HFFc6 (cell line): ENCODE results near the gene NEDD1. TPM values are rescaled to one million over a fixed set of nuclear protein-coding genes. Genes with fewer than 3 reads are reported as not detected.

Experiments
- DNase-seq: peaks from one replicate; pipeline ENCODE4 v3.0.0-alpha.2; 2018
- H3K27ac Mint-ChIP-seq: 2 replicates; pipeline ENCODE4 v1.8.0; 2020; ENCODE audit warnings: mild to moderate bottlenecking, mixed read lengths
- H3K27me3 Mint-ChIP-seq: 2 replicates; pipeline ENCODE4 v1.8.0; 2021; ENCODE audit warnings: mild to moderate bottlenecking, moderate library complexity, mixed read lengths; ENCODE audit not compliant: insufficient read depth
- H3K36me3 Mint-ChIP-seq: 2 replicates; pipeline ENCODE4 v1.8.0; 2021; ENCODE audit warnings: low read depth, mixed read lengths
- H3K4me1 Mint-ChIP-seq: 2 replicates; pipeline ENCODE4 v1.8.0; 2020; ENCODE audit warnings: low read depth, mixed read lengths
- H3K4me3 Mint-ChIP-seq: 2 replicates; pipeline ENCODE4 v1.8.0; 2020; ENCODE audit warnings: mild to moderate bottlenecking, moderate library complexity, mixed read lengths
- H3K9me3 Mint-ChIP-seq: 2 replicates; pipeline ENCODE4 v1.8.0; 2020; ENCODE audit warnings: mild to moderate bottlenecking, mixed read lengths
- CTCF ChIP-seq: fragments of 200-600 bp; sonication (generic); IDR thresholded peaks from 2 replicates; pipeline ENCODE4 v1.5.0; 2021; ENCODE audit warnings: antibody characterized with exemption, mild to moderate bottlenecking
- total RNA-seq, 6 experiments: library from RNA; stranded (reverse); fragmentation: NEBNext Ultra II Directional; extraction: Animal tissue kit (Norgen Biotek cat#: 25700); gene quantifications; 2 replicates in 1 of 6; 3 replicates in 5 of 6; pipeline ENCODE4 v1.2.3, GENCODE V29; 2021

The NEDD1 gene
- total RNA-seq, 6 experiments from 2014 or later = 51.1 to 106 (median 60.7) TPM

- DNase-seq = no peak
- Mint-ChIP-seq H3K9me3 (no peaks in the 10 kb centered on the region), H3K27me3 (no peaks in the 10 kb centered on the region), H3K4me1 (peaks cover 74% of the 10 kb centered on the region), H3K36me3 (peaks cover 5% of the 10 kb centered on the region), H3K4me3 (no peak overlapping the region), H3K27ac (no peak overlapping the region)
- no peak for TF ChIP-seq CTCF
These were observed 19.9 kb upstream of the NEDD1 start for GRCh38 chr12:96886998-96887677.

DNA sequence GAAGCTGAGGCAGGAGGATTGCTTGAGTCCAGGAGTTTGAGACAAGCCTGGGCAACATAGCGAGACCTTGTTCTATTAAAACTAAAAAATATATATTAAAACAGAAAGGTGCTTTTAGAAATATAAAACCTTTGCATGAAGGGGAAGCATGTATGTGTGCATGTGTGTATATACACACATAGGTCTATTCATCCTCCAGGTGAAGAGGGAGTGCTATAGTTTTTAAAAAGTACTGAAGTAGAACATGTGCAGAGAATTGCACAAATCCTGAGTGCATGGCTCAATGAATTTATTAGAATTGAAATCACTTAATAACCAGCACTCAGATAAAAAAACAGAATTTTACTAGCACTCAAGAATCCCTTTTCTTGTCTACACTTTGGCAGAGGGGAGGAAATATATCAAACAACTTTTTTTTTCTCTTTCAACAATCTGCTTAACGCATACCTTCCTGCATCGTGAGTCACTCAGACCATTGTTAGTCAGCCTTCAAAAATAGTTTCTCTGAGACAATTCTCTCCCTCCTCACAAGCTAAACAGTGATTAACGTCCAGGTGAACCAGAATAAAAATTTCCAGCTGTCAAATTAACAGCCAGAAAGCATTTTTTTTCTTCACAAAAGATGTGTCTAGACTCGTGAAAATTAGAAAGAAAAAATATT, 17.7 kb upstream of the NEDD1 start:
- peak overlapping the region; percentile 77 for H3K27ac Mint-ChIP-seq
- no peak for TF ChIP-seq CTCF
- peaks cover 24% of the 10 kb centered on the region for H3K36me3 Mint-ChIP-seq
- DNase-seq = peak; percentile 66
- H3K4me3 Mint-ChIP-seq = peak overlapping the region; percentile 76
- H3K9me3 Mint-ChIP-seq = peaks cover 11% of the 10 kb centered on the region
- H3K4me1 Mint-ChIP-seq = peaks cover 61% of the 10 kb centered on the region
- H3K27me3 Mint-ChIP-seq = no peaks in the 10 kb centered on the region

DNA sequence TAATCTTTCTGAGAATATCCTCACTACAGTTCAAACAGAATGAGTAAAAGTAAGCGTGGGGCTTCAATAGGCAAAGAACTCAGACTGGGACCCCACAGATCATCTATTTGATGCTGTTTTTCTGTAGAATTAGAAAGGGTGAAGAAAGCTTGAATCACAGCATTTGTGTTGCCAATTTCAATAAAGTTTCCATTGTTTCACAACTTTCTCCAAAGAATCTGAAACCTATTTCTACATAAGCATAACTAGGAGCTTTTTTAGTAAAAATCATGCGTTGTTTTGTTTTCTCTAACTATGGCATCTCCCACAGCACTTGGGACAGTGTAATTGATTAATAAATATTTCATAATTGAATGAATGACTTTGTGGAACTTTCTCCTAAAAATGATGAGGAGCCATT, 16.7 kb upstream of the NEDD1 start:
- H3K4me1 Mint-ChIP-seq = peaks cover 61% of the 10 kb centered on the region
- H3K9me3 Mint-ChIP-seq = peaks cover 12% of the 10 kb centered on the region
- no peak for DNase-seq
- H3K36me3 Mint-ChIP-seq = peaks cover 25% of the 10 kb centered on the region
- H3K27ac Mint-ChIP-seq = peak overlapping the region; percentile 77
- H3K27me3 Mint-ChIP-seq = no peaks in the 10 kb centered on the region
- TF ChIP-seq CTCF = no peak
- H3K4me3 Mint-ChIP-seq = no peak overlapping the region

GRCh38 chr12:96892104-96892503, 15.0 kb upstream of the NEDD1 start:
- no peaks in the 10 kb centered on the region for H3K27me3 Mint-ChIP-seq
- peaks cover 44% of the 10 kb centered on the region for H3K4me1 Mint-ChIP-seq
- no peak overlapping the region for H3K27ac Mint-ChIP-seq
- no peak for TF ChIP-seq CTCF
- H3K4me3 Mint-ChIP-seq = no peak overlapping the region
- H3K36me3 Mint-ChIP-seq = peaks cover 25% of the 10 kb centered on the region
- DNase-seq = no peak
- H3K9me3 Mint-ChIP-seq = peaks cover 12% of the 10 kb centered on the region

- Mint-ChIP-seq H3K36me3 (peaks cover 17% of the 10 kb centered on the region), H3K9me3 (peaks cover 10% of the 10 kb centered on the region), H3K27ac (no peak overlapping the region), H3K4me3 (no peak overlapping the region), H3K27me3 (no peaks in the 10 kb centered on the region), H3K4me1 (peaks cover 2% of the 10 kb centered on the region)
- no peak for DNase-seq
- no peak for TF ChIP-seq CTCF
These were observed 9.6 kb upstream of the NEDD1 start for GRCh38 chr12:96897421-96897820.
